Femur (tissue), 1 donor: Measurements from ENCODE around the gene TBC1D22A.

Source experiments
- DNase-seq: peaks from one replicate; pipeline ENCODE4 v3.0.0-alpha.2; 2017

Gene TBC1D22A

DNA sequence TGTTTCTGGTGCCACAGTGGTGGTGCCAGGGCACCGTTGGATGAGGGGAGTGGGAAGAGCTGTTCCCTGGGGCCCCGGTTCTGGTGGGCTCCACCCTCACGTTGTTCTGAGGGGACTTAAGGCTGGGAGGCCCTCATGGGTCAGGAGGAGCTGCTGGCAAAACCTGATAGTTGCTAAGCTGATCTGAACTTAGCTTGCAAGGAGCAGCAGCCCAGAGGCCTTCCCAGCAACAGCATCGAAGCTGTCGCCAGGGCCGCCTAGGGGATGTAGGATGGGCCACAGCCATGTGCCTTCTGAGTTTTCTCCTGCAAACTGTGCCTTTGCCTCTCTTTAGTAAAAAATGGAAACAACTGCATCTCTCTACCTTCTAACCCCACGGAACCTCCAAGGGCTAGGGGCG is 240.2 kb downstream of the TBC1D22A start:
- DNase-seq, result no peak

DNA sequence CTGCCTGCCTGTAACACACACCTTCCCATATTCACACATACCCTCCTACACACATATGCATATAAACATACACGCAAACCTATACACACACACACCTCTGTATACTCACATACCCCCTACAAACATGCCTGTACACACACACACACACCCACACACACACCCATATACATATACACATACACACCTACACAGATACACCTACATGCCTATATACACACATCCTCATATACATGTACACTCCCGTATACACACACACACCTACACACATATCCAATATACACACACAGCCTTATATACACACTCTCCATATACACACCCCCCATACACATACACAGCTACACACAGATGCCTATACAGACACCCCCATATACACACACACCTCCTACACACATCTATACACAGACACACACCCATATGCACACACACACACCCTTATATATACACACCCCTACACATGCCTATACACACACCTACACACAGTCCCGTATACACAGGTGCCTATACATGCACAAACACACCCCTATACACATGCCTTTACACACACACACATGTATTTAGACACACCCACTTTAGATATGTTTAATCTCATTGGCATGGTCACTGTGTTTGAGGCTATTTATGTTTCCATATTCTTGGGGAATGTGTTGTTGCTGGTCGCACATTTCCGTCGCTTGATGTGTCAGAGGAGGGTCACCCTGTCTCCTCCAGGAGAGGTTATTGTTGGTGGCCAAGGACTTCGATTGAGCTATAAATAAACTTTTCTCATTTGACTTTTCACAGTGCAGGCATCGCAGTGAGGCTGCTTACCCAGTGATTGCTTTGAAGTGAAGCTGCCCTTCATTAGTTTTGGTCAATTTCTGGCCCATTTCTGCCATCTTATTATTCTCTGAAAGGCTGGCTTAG is 243.3 kb downstream of the TBC1D22A start:
- DNase-seq, result no peak

DNA sequence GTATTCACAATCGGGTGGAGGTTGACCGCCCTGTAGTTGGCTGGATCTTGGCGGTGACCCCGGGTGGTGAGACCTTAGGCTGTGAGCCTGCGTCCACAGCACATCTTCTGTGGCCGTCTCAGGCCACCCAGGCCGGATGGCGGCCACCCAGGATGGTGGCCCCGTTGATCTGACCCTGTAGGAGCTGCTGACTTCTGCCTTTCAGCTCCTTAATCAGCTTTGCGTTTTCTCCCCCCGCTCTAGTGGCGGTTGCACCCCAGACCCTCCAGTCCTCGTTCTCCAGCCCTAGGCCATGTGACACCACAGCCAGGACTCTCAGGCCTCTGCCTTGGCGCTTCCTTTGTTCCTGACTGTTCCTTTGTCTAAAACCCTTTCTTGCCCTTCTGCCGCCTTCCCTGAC is 244.0 kb downstream of the TBC1D22A start:
- no peak for DNase-seq

DNA sequence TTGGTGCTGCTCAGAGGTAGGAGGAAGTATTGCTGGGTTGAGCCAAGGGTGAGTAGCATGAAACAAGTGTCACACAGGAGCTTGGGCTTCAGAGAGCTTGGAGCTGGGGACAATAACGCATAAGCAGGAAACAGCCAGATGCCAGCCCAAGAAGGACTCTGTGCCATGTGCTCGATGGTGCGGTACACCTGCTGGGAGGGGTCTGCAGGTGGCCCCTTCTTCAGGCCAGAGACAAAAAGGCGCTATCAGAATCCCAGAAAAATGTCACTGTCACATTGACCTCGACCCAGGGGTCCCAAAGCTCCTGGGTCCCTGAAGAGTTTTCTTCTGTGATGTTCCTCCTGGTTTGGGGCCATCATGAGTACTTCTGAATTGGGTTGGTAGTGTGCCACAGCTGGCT is 244.4 kb downstream of the TBC1D22A start:
- DNase-seq, result no peak

DNA sequence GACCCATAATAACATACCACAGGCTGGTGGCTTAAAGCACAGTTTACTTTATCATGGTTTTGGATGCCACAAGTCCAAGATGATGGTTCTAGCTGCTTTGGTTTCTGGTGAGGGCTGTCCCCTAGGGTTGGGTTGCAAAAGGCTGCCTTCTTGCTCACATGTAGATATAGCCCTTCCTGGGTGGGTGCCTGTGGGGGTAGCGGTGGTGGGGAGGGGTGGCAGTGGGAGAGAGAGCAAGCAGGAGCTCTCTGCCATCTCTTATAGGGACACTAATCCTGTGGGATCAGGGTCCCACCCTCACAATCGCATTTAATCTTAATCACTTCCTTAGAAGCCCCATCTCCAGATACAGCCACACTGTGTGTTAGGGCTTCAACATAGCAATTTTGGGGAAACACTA is 245.0 kb downstream of the TBC1D22A start:
- DNase-seq, result no peak

- DNase-seq, result no peak
Observed at GRCh38 chr22:47008208-47008885, 245.9 kb downstream of the TBC1D22A start.

GRCh38 chr22:47009304-47010101 is 247.1 kb downstream of the TBC1D22A start:
- no peak for DNase-seq

GRCh38 chr22:47010211-47010610 is 247.8 kb downstream of the TBC1D22A start:
- no peak for DNase-seq

DNA sequence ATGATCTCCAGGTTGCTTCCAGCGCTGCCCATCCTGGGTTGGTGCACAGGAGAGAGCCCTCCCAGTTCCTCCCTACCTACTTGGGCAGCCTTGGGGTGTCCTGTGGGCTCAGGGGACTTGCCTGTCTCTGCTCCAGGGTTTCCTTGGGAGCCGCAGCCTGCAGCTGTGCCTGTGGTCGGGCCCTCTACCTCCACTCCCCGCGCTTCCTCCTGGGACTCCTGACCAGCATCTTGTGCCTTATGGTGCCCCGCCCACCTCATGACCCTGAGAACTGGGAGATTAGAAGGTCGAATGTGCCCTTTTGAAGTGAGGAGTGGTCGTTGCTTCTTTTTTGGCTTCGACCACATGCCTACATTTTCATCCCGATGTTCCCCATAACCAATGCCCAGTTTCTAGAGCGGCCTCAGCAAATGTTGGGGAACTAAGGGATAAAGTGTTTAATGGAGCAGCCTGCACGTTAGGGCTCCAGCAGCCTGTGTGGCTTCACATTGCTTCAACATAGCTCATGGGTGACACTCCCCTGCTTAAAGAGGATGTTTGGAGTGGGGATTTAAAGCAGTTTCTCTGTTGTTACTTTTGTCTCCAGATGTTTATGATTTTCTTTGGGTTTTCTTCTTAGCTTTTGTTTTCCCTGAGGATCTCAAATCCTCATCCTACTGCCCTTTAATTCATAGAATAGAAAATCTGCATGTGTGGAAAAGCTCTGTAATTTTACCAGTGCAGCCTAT is 248.8 kb downstream of the TBC1D22A start:
- no peak for DNase-seq

GRCh38 chr22:47011859-47012258 is 249.4 kb downstream of the TBC1D22A start:
- no peak for DNase-seq

- no peak for DNase-seq
Observed at GRCh38 chr22:47012589-47013370, 250.3 kb downstream of the TBC1D22A start.

- DNase-seq, result no peak
Observed at GRCh38 chr22:47013861-47014635, 251.6 kb downstream of the TBC1D22A start.

- no peak for DNase-seq
Observed at GRCh38 chr22:47014636-47015345, 252.3 kb downstream of the TBC1D22A start.

DNA sequence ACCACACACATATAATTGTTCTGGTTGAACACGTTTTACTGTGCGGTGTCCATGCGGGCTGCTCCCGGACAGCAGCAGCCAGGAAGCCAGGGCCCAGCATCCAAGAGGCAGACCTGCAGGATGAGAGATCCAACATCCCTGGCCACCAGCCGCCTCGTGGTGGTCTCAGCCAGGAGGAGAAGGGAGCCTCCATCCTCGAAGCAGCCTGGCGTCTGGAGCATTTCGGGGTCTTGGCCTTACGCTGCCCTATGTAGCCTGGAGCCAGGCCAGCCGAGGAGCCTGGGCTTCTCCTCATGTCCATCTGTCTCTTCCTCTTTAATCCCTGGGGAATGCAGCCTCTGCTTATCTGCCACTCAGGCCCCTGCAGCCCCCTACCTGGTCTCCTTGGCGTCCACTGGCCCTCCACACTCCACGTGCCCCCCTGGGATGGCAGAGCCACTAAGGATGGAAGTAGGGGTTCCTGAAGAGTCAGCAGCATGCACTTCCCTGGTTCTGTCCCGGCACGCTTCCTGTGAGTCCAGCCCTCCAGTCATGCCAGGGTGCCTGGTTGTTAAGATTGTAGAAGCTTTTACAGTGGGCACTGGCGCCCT is 253.2 kb downstream of the TBC1D22A start:
- no peak for DNase-seq

- no peak for DNase-seq
Observed at GRCh38 chr22:47016631-47017030, 254.2 kb downstream of the TBC1D22A start.

DNA sequence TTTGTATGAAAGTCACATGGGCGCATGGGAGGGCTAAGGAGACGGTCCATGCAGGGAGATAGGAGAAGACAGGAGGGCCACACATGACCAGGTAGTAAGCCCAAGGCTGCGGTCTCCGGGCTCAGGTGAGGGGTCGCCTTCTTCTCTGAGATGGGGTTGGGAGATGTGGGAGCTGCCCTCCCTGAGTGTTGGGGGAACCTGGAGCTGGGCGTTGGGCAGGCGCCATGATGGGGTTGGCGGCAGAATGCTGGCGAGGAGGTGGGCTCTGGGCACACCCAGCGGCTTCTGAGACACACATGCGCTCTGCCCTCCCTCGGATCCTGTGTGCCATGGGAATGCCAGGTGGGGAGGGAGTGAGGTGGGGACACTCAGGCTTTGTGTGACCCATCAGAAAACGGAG is 254.8 kb downstream of the TBC1D22A start:
- no peak for DNase-seq

DNA sequence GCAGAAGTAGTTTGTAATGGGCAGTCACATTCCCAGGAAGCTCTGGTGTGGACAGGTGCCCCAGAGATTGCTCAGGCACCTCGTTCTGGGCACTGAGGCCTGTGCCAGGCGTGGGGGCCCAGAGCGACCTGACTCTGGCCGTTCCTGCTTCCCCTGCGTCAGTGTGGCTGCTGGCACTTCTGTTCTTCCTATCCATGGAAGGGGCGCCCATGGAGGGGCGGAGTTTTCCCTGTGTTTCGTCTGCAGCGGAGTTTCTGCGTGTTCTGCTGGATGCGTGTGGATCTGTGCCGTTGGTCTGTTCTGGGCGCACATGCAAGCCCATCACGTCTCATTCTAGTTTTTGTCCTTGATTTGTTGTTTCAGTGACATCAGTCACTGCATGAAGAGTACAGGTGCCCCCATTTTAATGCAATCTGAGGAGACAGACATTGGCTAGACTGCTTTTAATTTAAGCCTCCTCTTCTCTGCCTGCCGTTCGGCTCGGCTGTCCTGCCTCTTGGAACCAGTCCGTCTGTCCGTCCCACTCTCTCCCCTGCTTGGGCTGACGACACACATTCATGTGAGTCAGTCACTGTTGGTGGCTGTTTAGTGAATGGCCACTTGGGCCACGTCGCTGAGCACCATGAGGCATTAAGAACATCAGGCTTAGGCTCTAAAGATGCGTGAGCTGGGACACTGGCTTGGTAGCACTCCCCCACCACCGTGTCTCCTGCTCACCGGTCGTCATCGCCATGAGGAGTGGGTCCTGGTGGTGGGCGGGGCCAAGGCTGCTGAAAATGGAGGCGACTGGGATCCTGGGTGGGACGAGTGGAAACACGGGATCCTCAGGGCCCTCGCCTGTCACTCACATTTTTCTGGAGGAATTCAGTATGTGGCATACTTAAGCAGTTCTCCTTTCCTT is 255.8 kb downstream of the TBC1D22A start:
- DNase-seq, result no peak

- DNase-seq, result no peak
Observed at GRCh38 chr22:47019012-47019790, 256.8 kb downstream of the TBC1D22A start.
